ENCODE data around the gene AMIGO1. TPM values are rescaled to one million over a fixed set of nuclear protein-coding genes. Genes with fewer than 3 reads are reported as not detected.

Gene AMIGO1
- total RNA-seq = 9.1 TPM
- long read RNA-seq, full-length matches to known transcripts = 8 of 19 reads
- long read RNA-seq, partial matches to known transcripts = 1 of 19 reads
- long read RNA-seq, other reads (novel, unspliced or antisense) = 10 of 19 reads

- Histone ChIP-seq H3K4me1 (peaks cover 16% of the 10 kb centered on the region), H3K27me3 (ENCODE audit: low read depth) (no peaks in the 10 kb centered on the region), H3K4me3 (peak within 1 kb of the TSS; percentile 81), H3K36me3 (no peaks in the 10 kb centered on the region), H3K27ac (peak within 1 kb of the TSS; percentile 60), H3K9me3 (no peaks in the 10 kb centered on the region)
- TF ChIP-seq CTCF (IDR thresholded peaks at IDR 0.05) = no peak
- intact Hi-C loops (cut with DNase I) = no loop called here
- ATAC-seq (peak; percentile 85 to 89), DNase-seq (peak; percentile 77)
Observed at GRCh38 chr1:109509176-109510134, at the start of gene AMIGO1. Gene AMIGO1 (minus strand): TSS chr1:109509727. CDS start chr1:109508912, 815 bp downstream.

GRCh38 chr1:109557520-109557919 is 48.0 kb upstream of the AMIGO1 start:
- TF ChIP-seq CTCF (IDR thresholded peaks at IDR 0.05) = no peak
- Histone ChIP-seq H3K4me1 (peaks cover 51% of the 10 kb centered on the region), H3K4me3 (no peak overlapping the region), H3K36me3 (no peaks in the 10 kb centered on the region), H3K27ac (no peak overlapping the region), H3K9me3 (no peaks in the 10 kb centered on the region), H3K27me3 (ENCODE audit: low read depth) (no peaks in the 10 kb centered on the region)
- ATAC-seq = no peak
- no peak for DNase-seq
- intact Hi-C loops (cut with DNase I) = no loop called here

GRCh38 chr1:109556563-109556962 is 47.0 kb upstream of the AMIGO1 start:
- TF ChIP-seq CTCF (IDR thresholded peaks at IDR 0.05) = no peak
- H3K9me3 ChIP-seq = no peaks in the 10 kb centered on the region
- H3K27me3 ChIP-seq (ENCODE audit: low read depth) = no peaks in the 10 kb centered on the region
- H3K36me3 ChIP-seq = no peaks in the 10 kb centered on the region
- DNase-seq (no peak), ATAC-seq (no peak)
- peaks cover 44% of the 10 kb centered on the region for H3K4me1 ChIP-seq
- intact Hi-C loops (cut with DNase I) = no loop called here
- H3K27ac ChIP-seq = no peak overlapping the region
- no peak overlapping the region for H3K4me3 ChIP-seq

GRCh38 chr1:109548321-109549267 is 39.1 kb upstream of the AMIGO1 start, which contains the start of gene GNAI3:
Gene GNAI3 (plus strand): TSS chr1:109548615. CDS start chr1:109548721, 106 bp downstream.
- no peak for TF ChIP-seq CTCF (IDR thresholded peaks at IDR 0.05)
- Histone ChIP-seq H3K27ac (peak within 1 kb of the TSS; percentile 98), H3K36me3 (no peaks in the 10 kb centered on the region), H3K4me1 (peaks cover 48% of the 10 kb centered on the region), H3K4me3 (peak within 1 kb of the TSS; percentile 88), H3K9me3 (no peaks in the 10 kb centered on the region), H3K27me3 (ENCODE audit: low read depth) (no peaks in the 10 kb centered on the region)
- ATAC-seq (peak; percentile 98 to 99), DNase-seq (peak; percentile 98)
- intact Hi-C loops (cut with DNase I) = loop anchor here (10.0 kb wide), 2 partner anchors 86 to 226 kb away; no protein-coding TSS in a partner anchor

All from lower lobe of right lung (tissue), 2 donors.